Caco-2 (cell line): ENCODE measurements around the gene IFI30. TPM values are rescaled to one million over a fixed set of nuclear protein-coding genes. Genes with fewer than 3 reads are reported as not detected.
"Not testable (repeated sequence)": the region's sequence is repeated elsewhere in the genome, so short reads cannot be mapped to it uniquely, and the experiment has no call there.

Experiments used
- BruUV-seq: library from RNA; stranded (reverse); fragments of 400-500 nt; replicated peaks from 2 replicates; lab custom pipeline; 2021; lab: Mats Ljungman, UMichigan
- CTCF ChIA-PET: fragments of 300-600 bp; sonication (Branson Sonifier 250); formaldehyde crosslinking; loops from one replicate; lab custom pipeline; 2022; ENCODE audit warnings: antibody characterized with exemption; lab: Charles Lee
- POLR2A ChIA-PET: fragments of 300-600 bp; sonication (Branson Sonifier 250); formaldehyde crosslinking; loops from one replicate; lab custom pipeline; 2022; ENCODE audit warnings: antibody characterized with exemption; lab: Charles Lee
- DNase-seq, 2 experiments: peaks; one replicate each; pipeline versions ENCODE4 v3.0.0 to v3.0.0-alpha.2; 2020 to 2022
- H3K27me3 ChIP-seq: replicated peaks from 2 replicates; pipeline ENCODE4 v1.6.0; 2011; ENCODE audit warnings: low read length; ENCODE audit not compliant: control insufficient read depth, insufficient read depth
- H3K36me3 ChIP-seq: 2 replicates; pipeline ENCODE4 v1.5.1; 2011; ENCODE audit warnings: low read length; ENCODE audit not compliant: control insufficient read depth, insufficient read depth
- H3K4me1 ChIP-seq: fragments of 250-450 bp; sonication (Bioruptor Pico); 2 replicates; pipeline ENCODE4 v1.5.1; 2020; ENCODE audit warnings: mild to moderate bottlenecking
- H3K4me3 ChIP-seq: 2 replicates; pipeline ENCODE4 v1.5.1; 2011; ENCODE audit warnings: low read depth, mild to moderate bottlenecking, control low read depth, low read length
- H3K9me3 ChIP-seq: fragments of 250-450 bp; sonication (Bioruptor Pico); 2 replicates; pipeline ENCODE4 v1.5.1; 2020; ENCODE audit warnings: mild to moderate bottlenecking, moderate library complexity
- H3K27ac Mint-ChIP-seq: one replicate; pipeline ENCODE4 v1.8.0; 2022; ENCODE audit warnings: mixed read lengths; ENCODE audit not compliant: unreplicated experiment
- H3K27me3 Mint-ChIP-seq: one replicate; pipeline ENCODE4 v1.8.0; 2022; ENCODE audit warnings: mixed read lengths; ENCODE audit not compliant: insufficient read depth, unreplicated experiment
- H3K36me3 Mint-ChIP-seq: one replicate; pipeline ENCODE4 v1.8.0; 2022; ENCODE audit warnings: mild to moderate bottlenecking, mixed read lengths; ENCODE audit not compliant: insufficient read depth, unreplicated experiment
- H3K4me1 Mint-ChIP-seq: one replicate; pipeline ENCODE4 v1.8.0; 2022; ENCODE audit warnings: low read depth, mixed read lengths; ENCODE audit not compliant: unreplicated experiment
- H3K4me3 Mint-ChIP-seq: one replicate; pipeline ENCODE4 v1.8.0; 2022; ENCODE audit warnings: mild to moderate bottlenecking, moderate library complexity, mixed read lengths; ENCODE audit not compliant: unreplicated experiment
- H3K9me3 Mint-ChIP-seq: one replicate; pipeline ENCODE4 v1.8.0; 2022; ENCODE audit warnings: mixed read lengths; ENCODE audit not compliant: unreplicated experiment
- CTCF ChIP-seq, 2 experiments: fragments of 200-600 bp in 1 of 2; IDR thresholded peaks; 1 replicate in 1 of 2; 2 replicates in 1 of 2; pipeline versions ENCODE4 v1.5.1 to v1.8.0; 2011 to 2022; ENCODE audit warnings: antibody characterized with exemption in 1 of 2, control low read depth in 1 of 2, inconsistent platforms in 1 of 2, low read depth in 1 of 2, low read length in 1 of 2, mild to moderate bottlenecking in 1 of 2, moderate library complexity in 1 of 2; ENCODE audit not compliant: insufficient read depth in 1 of 2, severe bottlenecking in 1 of 2, unreplicated experiment in 1 of 2
- intact Hi-C: fragments of 100-400 bp; cut with micrococcal nuclease; formaldehyde crosslinking; loops from one replicate; pipeline ENCODE4 v1.10.0; 2022; ENCODE audit not compliant: unreplicated experiment
- total RNA-seq: library from RNA; stranded (reverse); gene quantifications from 2 replicates; pipeline ENCODE4 v1.2.3, GENCODE V29; 2022

The IFI30 gene
- total RNA-seq, 1 experiment from 2014 or later, result 39.6 TPM

GRCh38 chr19:18157465-18158063 lies 16.0 kb upstream of the IFI30 start:
- no peak overlapping the region for H3K4me3 Mint-ChIP-seq
- Histone ChIP-seq H3K4me3 (no peak overlapping the region), H3K4me1 (peaks cover 7% of the 10 kb centered on the region), H3K27me3 (no peaks in the 10 kb centered on the region), H3K36me3 (peaks cover 2% of the 10 kb centered on the region), H3K9me3 (no peaks in the 10 kb centered on the region)
- ChIA-PET CTCF (interaction anchor here (0.6 kb wide), 1 partner anchor 71 kb away, joined by 5 read pairs; no protein-coding TSS in a partner anchor), POLR2A (no interaction called here)
- H3K36me3 Mint-ChIP-seq, result peaks cover 48% of the 10 kb centered on the region
- H3K4me1 Mint-ChIP-seq, result peaks cover 10% of the 10 kb centered on the region
- H3K27ac Mint-ChIP-seq, result no peak overlapping the region
- DNase-seq, result no peak
- H3K9me3 Mint-ChIP-seq, result no peaks in the 10 kb centered on the region
- no TSS peak for BruUV-seq
- no peaks in the 10 kb centered on the region for H3K27me3 Mint-ChIP-seq
- intact Hi-C loops, result no loop called here
- TF ChIP-seq CTCF (IDR thresholded peaks at IDR 0.05; ENCODE audit: insufficient read depth in 1 of 2, low read depth in 1 of 2, low read length in 1 of 2, severe bottlenecking in 1 of 2, unreplicated experiment in 1 of 2), result no peak

- Mint-ChIP-seq H3K4me1 (peaks cover 10% of the 10 kb centered on the region), H3K36me3 (peaks cover 53% of the 10 kb centered on the region), H3K9me3 (no peaks in the 10 kb centered on the region), H3K27me3 (no peaks in the 10 kb centered on the region), H3K27ac (no peak overlapping the region), H3K4me3 (no peak overlapping the region)
- H3K4me1 ChIP-seq, result peaks cover 7% of the 10 kb centered on the region
- CTCF ChIA-PET, result no interaction called here
- no peaks in the 10 kb centered on the region for H3K27me3 ChIP-seq
- TF ChIP-seq CTCF (IDR thresholded peaks at IDR 0.05; ENCODE audit: insufficient read depth in 1 of 2, low read depth in 1 of 2, low read length in 1 of 2, severe bottlenecking in 1 of 2, unreplicated experiment in 1 of 2), result no peak
- H3K9me3 ChIP-seq, result no peaks in the 10 kb centered on the region
- peaks cover 2% of the 10 kb centered on the region for H3K36me3 ChIP-seq
- POLR2A ChIA-PET, result no interaction called here
- H3K4me3 ChIP-seq, result no peak overlapping the region
- BruUV-seq, result no TSS peak
- no peak for DNase-seq
- intact Hi-C loops, result no loop called here
These were observed 15.1 kb upstream of the IFI30 start for GRCh38 chr19:18158467-18158866.

- H3K9me3 Mint-ChIP-seq, H3K27me3 ChIP-seq, POLR2A ChIA-PET, H3K4me1 ChIP-seq, H3K9me3 ChIP-seq, H3K27me3 Mint-ChIP-seq, H3K4me3 ChIP-seq, intact Hi-C loops, CTCF ChIA-PET, H3K36me3 ChIP-seq, BruUV-seq, H3K27ac Mint-ChIP-seq, DNase-seq, H3K4me1 Mint-ChIP-seq, H3K4me3 Mint-ChIP-seq: not testable (repeated sequence)
- H3K36me3 Mint-ChIP-seq, result peaks cover 53% of the 10 kb centered on the region
These were observed 14.5 kb upstream of the IFI30 start for GRCh38 chr19:18159059-18159616.
